MG63 (cell line): Measurements from ENCODE around the gene TENM3. TPM values are rescaled to one million over a fixed set of nuclear protein-coding genes. Genes with fewer than 3 reads are reported as not detected.

ENCODE experiments used
- DNase-seq: peaks from one replicate; pipeline ENCODE4 v3.0.0-alpha.2; 2020
- H3K27me3 ChIP-seq: fragments of 250-450 bp; sonication (Bioruptor Pico); 2 replicates; pipeline ENCODE4 v1.5.1; 2020; ENCODE audit warnings: mild to moderate bottlenecking, moderate library complexity
- H3K36me3 ChIP-seq: fragments of 250-450 bp; sonication (Bioruptor Pico); 2 replicates; pipeline ENCODE4 v1.5.1; 2020; ENCODE audit warnings: mild to moderate bottlenecking, moderate library complexity
- H3K4me3 ChIP-seq: fragments of 250-450 bp; sonication (Bioruptor Pico); 2 replicates; pipeline ENCODE4 v1.5.1; 2020; ENCODE audit warnings: mild to moderate bottlenecking, moderate library complexity
- H3K9me3 ChIP-seq: fragments of 250-450 bp; sonication (Bioruptor Pico); 2 replicates; pipeline ENCODE4 v1.5.1; 2020; ENCODE audit warnings: mild to moderate bottlenecking, moderate library complexity
- total RNA-seq: library from RNA; depleted of rRNA; stranded (reverse); fragments of >200 nt; shearing (Covaris generic); gene quantifications from 2 replicates; pipeline ENCODE4 v1.2.3, GENCODE V29; 2014; ENCODE audit warnings: low replicate concordance

TENM3 gene
- total RNA-seq, 1 experiment from 2014 or later: 0.10 TPM

- no peak for DNase-seq
- no peaks in the 10 kb centered on the region for H3K27me3 ChIP-seq
- no peak overlapping the region for H3K4me3 ChIP-seq
- no peaks in the 10 kb centered on the region for H3K36me3 ChIP-seq
- H3K9me3 ChIP-seq: no peaks in the 10 kb centered on the region
These were observed 21.0 kb downstream of the TENM3 start for GRCh38 chr4:182264139-182264752.

GRCh38 chr4:182265881-182266280 lies 22.7 kb downstream of the TENM3 start:
- Histone ChIP-seq H3K4me3 (no peak overlapping the region), H3K27me3 (no peaks in the 10 kb centered on the region), H3K36me3 (no peaks in the 10 kb centered on the region), H3K9me3 (no peaks in the 10 kb centered on the region)
- no peak for DNase-seq

- Histone ChIP-seq H3K27me3 (no peaks in the 10 kb centered on the region), H3K4me3 (no peak overlapping the region), H3K9me3 (no peaks in the 10 kb centered on the region), H3K36me3 (no peaks in the 10 kb centered on the region)
- DNase-seq: no peak
These were observed 23.8 kb downstream of the TENM3 start for GRCh38 chr4:182267048-182267447.

GRCh38 chr4:182268966-182269365 lies 25.8 kb downstream of the TENM3 start:
- H3K4me3 ChIP-seq: no peak overlapping the region
- no peaks in the 10 kb centered on the region for H3K36me3 ChIP-seq
- DNase-seq: no peak
- no peaks in the 10 kb centered on the region for H3K27me3 ChIP-seq
- H3K9me3 ChIP-seq: no peaks in the 10 kb centered on the region

- no peak overlapping the region for H3K4me3 ChIP-seq
- no peaks in the 10 kb centered on the region for H3K27me3 ChIP-seq
- no peaks in the 10 kb centered on the region for H3K36me3 ChIP-seq
- H3K9me3 ChIP-seq: no peaks in the 10 kb centered on the region
- no peak for DNase-seq
These were observed 28.5 kb downstream of the TENM3 start for GRCh38 chr4:182271731-182272130.

GRCh38 chr4:182272151-182272550 lies 28.9 kb downstream of the TENM3 start:
- no peak overlapping the region for H3K4me3 ChIP-seq
- no peaks in the 10 kb centered on the region for H3K27me3 ChIP-seq
- no peaks in the 10 kb centered on the region for H3K36me3 ChIP-seq
- no peak for DNase-seq
- no peaks in the 10 kb centered on the region for H3K9me3 ChIP-seq

GRCh38 chr4:182273191-182273935 lies 30.2 kb downstream of the TENM3 start:
- Histone ChIP-seq H3K9me3 (no peaks in the 10 kb centered on the region), H3K27me3 (no peaks in the 10 kb centered on the region), H3K36me3 (no peaks in the 10 kb centered on the region), H3K4me3 (no peak overlapping the region)
- no peak for DNase-seq

- Histone ChIP-seq H3K9me3 (no peaks in the 10 kb centered on the region), H3K36me3 (no peaks in the 10 kb centered on the region), H3K27me3 (no peaks in the 10 kb centered on the region), H3K4me3 (no peak overlapping the region)
- no peak for DNase-seq
These were observed 33.3 kb downstream of the TENM3 start for GRCh38 chr4:182276210-182277109.

GRCh38 chr4:182277377-182277776 lies 34.2 kb downstream of the TENM3 start:
- DNase-seq: no peak
- H3K9me3 ChIP-seq: no peaks in the 10 kb centered on the region
- no peaks in the 10 kb centered on the region for H3K36me3 ChIP-seq
- H3K4me3 ChIP-seq: no peak overlapping the region
- no peaks in the 10 kb centered on the region for H3K27me3 ChIP-seq

GRCh38 chr4:182278729-182279128 lies 35.5 kb downstream of the TENM3 start:
- Histone ChIP-seq H3K9me3 (no peaks in the 10 kb centered on the region), H3K27me3 (no peaks in the 10 kb centered on the region), H3K4me3 (no peak overlapping the region), H3K36me3 (no peaks in the 10 kb centered on the region)
- DNase-seq: no peak

- no peak for DNase-seq
- Histone ChIP-seq H3K36me3 (no peaks in the 10 kb centered on the region), H3K27me3 (no peaks in the 10 kb centered on the region), H3K9me3 (no peaks in the 10 kb centered on the region), H3K4me3 (no peak overlapping the region)
These were observed 37.4 kb downstream of the TENM3 start for GRCh38 chr4:182280436-182281111.

GRCh38 chr4:182286035-182286434 lies 42.8 kb downstream of the TENM3 start:
- Histone ChIP-seq H3K27me3 (no peaks in the 10 kb centered on the region), H3K36me3 (no peaks in the 10 kb centered on the region), H3K9me3 (no peaks in the 10 kb centered on the region), H3K4me3 (no peak overlapping the region)
- DNase-seq: no peak

- Histone ChIP-seq H3K4me3 (no peak overlapping the region), H3K27me3 (no peaks in the 10 kb centered on the region), H3K9me3 (no peaks in the 10 kb centered on the region), H3K36me3 (no peaks in the 10 kb centered on the region)
- DNase-seq: no peak
These were observed 43.7 kb downstream of the TENM3 start for GRCh38 chr4:182286931-182287330.

GRCh38 chr4:182288534-182288933 lies 45.3 kb downstream of the TENM3 start:
- H3K9me3 ChIP-seq: no peaks in the 10 kb centered on the region
- H3K27me3 ChIP-seq: no peaks in the 10 kb centered on the region
- no peak for DNase-seq
- H3K4me3 ChIP-seq: no peak overlapping the region
- H3K36me3 ChIP-seq: no peaks in the 10 kb centered on the region

- Histone ChIP-seq H3K27me3 (no peaks in the 10 kb centered on the region), H3K4me3 (no peak overlapping the region), H3K9me3 (no peaks in the 10 kb centered on the region), H3K36me3 (no peaks in the 10 kb centered on the region)
- DNase-seq: no peak
These were observed 46.6 kb downstream of the TENM3 start for GRCh38 chr4:182289809-182290208.

- Histone ChIP-seq H3K9me3 (no peaks in the 10 kb centered on the region), H3K4me3 (no peak overlapping the region), H3K27me3 (no peaks in the 10 kb centered on the region), H3K36me3 (no peaks in the 10 kb centered on the region)
- DNase-seq: no peak
These were observed 48.0 kb downstream of the TENM3 start for GRCh38 chr4:182291175-182291574.
